ENCODE data around the gene USP48.

The USP48 gene

GRCh38 chr1:21668232-21668950 is 114.6 kb downstream of the USP48 start:
- DNase-seq (ENCODE audit: low read depth in 2 of 2): no peak

- no peak for DNase-seq (ENCODE audit: low read depth in 2 of 2)
Measured at GRCh38 chr1:21667348-21668231, 115.4 kb downstream of the USP48 start.

- no peak for DNase-seq (ENCODE audit: low read depth in 2 of 2)
Measured at GRCh38 chr1:21666576-21667320, 116.2 kb downstream of the USP48 start.

GRCh38 chr1:21665711-21666575 is 117.0 kb downstream of the USP48 start:
- DNase-seq (ENCODE audit: low read depth in 2 of 2): no peak

- DNase-seq (ENCODE audit: low read depth in 2 of 2): no peak
Measured at GRCh38 chr1:21664806-21665588, 118.0 kb downstream of the USP48 start.

- no peak for DNase-seq (ENCODE audit: low read depth in 2 of 2)
Measured at GRCh38 chr1:21663951-21664805, 118.8 kb downstream of the USP48 start.

- no peak for DNase-seq (ENCODE audit: low read depth in 2 of 2)
Measured at GRCh38 chr1:21663248-21663950, 119.5 kb downstream of the USP48 start.

- no peak for DNase-seq (ENCODE audit: low read depth in 2 of 2)
Measured at GRCh38 chr1:21662426-21663247, 120.3 kb downstream of the USP48 start.

- no peak for DNase-seq (ENCODE audit: low read depth in 2 of 2)
Measured at GRCh38 chr1:21661886-21662285, 121.1 kb downstream of the USP48 start.

GRCh38 chr1:21659924-21660326 is 123.0 kb downstream of the USP48 start:
- no peak for DNase-seq (ENCODE audit: low read depth in 2 of 2)

GRCh38 chr1:21659099-21659923 is 123.6 kb downstream of the USP48 start:
- DNase-seq (ENCODE audit: low read depth in 2 of 2): peak; percentile 62 to 65

GRCh38 chr1:21657456-21658190 is 125.3 kb downstream of the USP48 start:
- DNase-seq (ENCODE audit: low read depth in 2 of 2): no peak

- no peak for DNase-seq (ENCODE audit: low read depth in 2 of 2)
Measured at GRCh38 chr1:21655748-21656147, 127.2 kb downstream of the USP48 start.

- no peak for DNase-seq (ENCODE audit: low read depth in 2 of 2)
Measured at GRCh38 chr1:21655259-21655658, 127.7 kb downstream of the USP48 start.

- DNase-seq (ENCODE audit: low read depth in 2 of 2): no peak
Measured at GRCh38 chr1:21654209-21654608, 128.7 kb downstream of the USP48 start.

- DNase-seq (ENCODE audit: low read depth in 2 of 2): no peak
Measured at GRCh38 chr1:21653744-21654100, 129.2 kb downstream of the USP48 start.
